GM18907 (cell line): Measurements from ENCODE around the gene ANKRD65.
A peak's percentile ranks its signal among the peaks of the same experiment; 100 is the strongest.
"Not testable (repeated sequence)": the region's sequence is repeated elsewhere in the genome, so short reads cannot be mapped to it uniquely, and the experiment has no call there.

Experiments
- ATAC-seq: cut with Tn5 transposase; IDR thresholded peaks from one replicate; pipeline ENCODE4 v1.9.1; 2021; ENCODE audit warnings: mild to moderate bottlenecking, moderate library complexity; ENCODE audit not compliant: unreplicated experiment

ANKRD65 gene

GRCh38 chr1:1399187-1399871, 21.7 kb downstream of the ANKRD65 start, which contains the start of gene CCNL2:
CCNL2 (minus strand) TSS chr1:1399335; CDS start chr1:1399306, 29 bp downstream.
- peak; percentile 92 for ATAC-seq

- ATAC-seq = peak; percentile 3
Observed at GRCh38 chr1:1398677-1399186, 22.3 kb downstream of the ANKRD65 start.

GRCh38 chr1:1397839-1398523, 23.1 kb downstream of the ANKRD65 start:
- ATAC-seq = no peak

GRCh38 chr1:1395166-1395565, 25.9 kb downstream of the ANKRD65 start:
- no peak for ATAC-seq

- ATAC-seq = no peak
Observed at GRCh38 chr1:1394116-1394515, 27.0 kb downstream of the ANKRD65 start.

- no peak for ATAC-seq
Observed at GRCh38 chr1:1393428-1393827, 27.6 kb downstream of the ANKRD65 start.

GRCh38 chr1:1393014-1393413, 28.1 kb downstream of the ANKRD65 start:
- ATAC-seq = no peak

- no peak for ATAC-seq
Observed at GRCh38 chr1:1391225-1391624, 29.9 kb downstream of the ANKRD65 start.

GRCh38 chr1:1390675-1391074, 30.4 kb downstream of the ANKRD65 start:
- ATAC-seq = no peak

- no peak for ATAC-seq
Observed at GRCh38 chr1:1388078-1388472, 33.0 kb downstream of the ANKRD65 start.

- no peak for ATAC-seq
Observed at GRCh38 chr1:1387098-1388077, 33.7 kb downstream of the ANKRD65 start.

- no peak for ATAC-seq
Observed at GRCh38 chr1:1385931-1386330, 35.1 kb downstream of the ANKRD65 start.

- not testable (repeated sequence) for ATAC-seq
Observed at GRCh38 chr1:1385339-1385738, 35.7 kb downstream of the ANKRD65 start.

GRCh38 chr1:1381294-1381693, 39.8 kb downstream of the ANKRD65 start:
- ATAC-seq = no peak

- ATAC-seq = no peak
Observed at GRCh38 chr1:1380860-1381259, 40.2 kb downstream of the ANKRD65 start.

GRCh38 chr1:1377540-1378205, 43.4 kb downstream of the ANKRD65 start:
- ATAC-seq = no peak

GRCh38 chr1:1376551-1377226, 44.4 kb downstream of the ANKRD65 start:
- ATAC-seq = no peak

GRCh38 chr1:1374929-1375662, 46.0 kb downstream of the ANKRD65 start, which contains the start of gene AURKAIP1:
AURKAIP1 (minus strand) TSS chr1:1375207; CDS start chr1:1374756, 451 bp downstream.
- peak; percentile 85 for ATAC-seq

GRCh38 chr1:1374589-1374928, 46.5 kb downstream of the ANKRD65 start:
- ATAC-seq = peak; percentile 6
